NCI-H2196 (cell line): ENCODE results near the gene ZNF587B.
"Not testable (repeated sequence)": the region's sequence is repeated elsewhere in the genome, so short reads cannot be mapped to it uniquely, and the experiment has no call there.

Source experiments
- DNase-seq: peaks from one replicate; lab custom pipeline; 2025; ENCODE audit not compliant: unreplicated experiment; lab: John Stamatoyannopoulos, UW

ZNF587B gene

DNA sequence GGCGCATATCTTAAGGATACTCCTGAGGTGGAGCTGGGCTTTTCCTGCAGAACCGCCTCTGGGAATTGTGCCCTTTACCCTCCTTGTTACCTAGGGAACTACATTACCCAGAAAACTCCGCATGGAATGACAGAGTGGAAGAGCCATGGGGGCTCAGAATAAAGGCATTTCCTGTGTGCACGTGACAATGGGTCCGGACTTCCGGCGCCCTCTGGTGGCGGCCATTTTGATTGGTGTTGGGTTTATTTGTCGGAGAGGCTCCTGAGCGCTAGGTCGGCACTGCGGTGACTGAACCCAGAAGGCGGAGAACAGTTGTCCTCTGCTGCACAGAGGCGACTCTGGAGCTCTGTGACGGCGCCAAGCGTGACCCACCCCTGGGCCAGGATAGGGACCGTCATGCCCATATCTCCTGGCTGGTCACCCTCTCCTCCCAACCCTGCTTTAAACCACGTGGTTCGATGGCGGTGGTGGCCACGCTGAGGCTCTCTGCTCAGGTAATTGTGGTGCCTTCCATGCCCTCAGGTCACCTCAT, at the start of gene ZNF587B:
Gene ZNF587B, plus strand, starts transcription at position 229 of the 532 bp plus-strand sequence. Its CDS starts 230 bp downstream, at position 459.
- no peak for DNase-seq

DNA sequence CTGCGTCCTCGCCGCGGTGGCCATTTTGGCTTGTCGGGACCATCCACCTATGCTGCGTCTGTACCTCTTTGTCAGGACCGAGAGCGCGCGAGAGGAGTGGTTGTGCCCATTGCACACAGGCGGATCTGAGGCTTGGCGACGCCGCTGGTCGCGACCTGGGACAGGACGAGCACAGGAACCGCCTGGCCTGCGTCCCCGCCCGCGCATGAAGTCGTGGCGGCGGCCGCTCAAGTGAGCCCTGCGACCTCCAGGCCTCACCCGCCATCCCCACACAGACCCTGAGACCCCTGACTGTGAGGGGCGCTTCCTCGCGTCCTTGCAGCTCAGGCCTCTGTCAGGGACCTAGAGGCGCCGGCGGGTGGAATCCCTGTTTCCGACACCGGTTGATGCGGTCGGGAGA, 43.8 kb upstream of the ZNF587B start:
- DNase-seq, result no peak

DNA sequence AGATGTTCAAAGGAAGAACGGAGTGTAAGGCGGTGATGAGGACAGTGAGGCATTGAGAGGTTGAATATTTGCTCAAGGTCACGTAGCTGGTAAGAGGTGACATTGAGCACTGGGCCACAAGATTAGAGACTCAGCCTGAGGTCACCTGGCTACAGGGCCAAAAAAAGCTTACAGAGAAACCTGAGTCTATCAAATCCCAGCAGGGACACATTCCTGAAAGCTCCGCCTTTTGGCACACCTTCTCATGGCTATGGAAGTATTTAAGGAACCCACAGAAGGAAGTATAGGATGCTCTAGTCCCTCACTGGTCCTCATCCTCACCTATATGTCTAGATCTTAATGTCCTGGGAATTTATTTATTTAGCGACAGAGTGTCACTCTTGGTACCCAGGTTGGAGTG, 43.2 kb upstream of the ZNF587B start:
- DNase-seq, result no peak

DNA sequence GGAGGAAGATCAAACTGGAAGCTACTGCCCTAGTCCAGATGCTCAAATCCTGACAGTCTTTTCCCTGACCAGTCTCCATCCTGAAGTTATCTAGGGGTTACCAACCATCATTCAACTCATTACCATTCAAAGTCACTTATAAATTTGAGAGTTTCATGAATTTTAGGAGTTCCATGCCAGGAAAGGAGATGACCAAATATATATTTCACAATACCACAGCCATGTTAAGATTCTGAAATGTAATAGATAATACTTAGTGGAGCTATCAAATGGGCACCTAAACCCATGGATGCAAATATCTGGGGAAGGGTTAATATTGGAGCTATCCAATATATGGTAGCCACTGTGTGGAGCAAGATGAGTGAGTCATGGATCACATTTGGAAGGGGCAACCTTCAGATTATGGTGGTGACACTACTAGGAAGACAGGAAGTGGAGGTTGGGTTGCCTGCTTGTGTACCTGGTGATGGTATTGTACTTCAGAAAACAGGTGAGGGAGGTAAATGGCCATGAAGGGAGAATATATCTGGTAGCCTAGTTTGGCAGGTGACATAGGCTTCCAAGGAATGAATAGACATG, 41.9 kb upstream of the ZNF587B start:
- DNase-seq, result no peak

DNA sequence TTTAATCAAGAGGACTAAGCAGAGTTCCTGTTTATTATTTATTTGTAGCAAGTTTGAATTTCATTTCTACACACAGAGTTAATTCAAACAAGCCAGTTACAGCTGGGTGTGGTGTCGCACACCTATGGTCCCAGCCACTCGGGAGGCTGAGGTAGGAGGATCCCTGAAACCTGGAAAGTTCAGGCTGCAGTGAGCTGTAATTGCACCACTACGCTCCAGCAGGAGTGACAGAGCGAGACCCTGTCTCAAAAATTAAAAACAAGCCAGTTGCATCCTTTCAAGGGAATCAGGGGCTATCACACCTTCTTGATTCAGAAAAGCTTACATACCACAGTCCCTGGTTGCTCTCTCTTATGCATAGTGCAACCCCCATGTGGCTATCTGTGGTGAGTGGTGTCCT, 40.8 kb upstream of the ZNF587B start:
- DNase-seq, result no peak

DNA sequence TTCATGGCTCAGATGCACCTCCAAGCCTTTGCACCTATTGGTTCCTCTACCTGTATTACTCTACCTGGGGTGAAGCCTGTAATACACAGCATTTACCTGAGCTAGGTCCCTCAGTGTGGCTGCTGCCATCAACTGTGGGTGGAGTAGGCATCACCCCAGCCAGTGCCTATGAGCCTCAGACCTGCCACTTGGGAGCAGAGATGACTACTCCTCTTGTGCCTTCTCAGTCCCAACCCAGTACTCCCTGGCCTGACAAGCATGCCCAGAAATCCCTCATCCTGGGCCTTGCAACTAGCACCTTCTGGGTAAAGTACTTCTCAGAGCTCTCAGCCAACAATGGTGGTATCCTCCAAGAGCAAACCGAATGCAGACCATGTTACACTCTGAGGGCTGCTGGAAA, 33.5 kb upstream of the ZNF587B start:
- DNase-seq, result not testable (repeated sequence)

DNA sequence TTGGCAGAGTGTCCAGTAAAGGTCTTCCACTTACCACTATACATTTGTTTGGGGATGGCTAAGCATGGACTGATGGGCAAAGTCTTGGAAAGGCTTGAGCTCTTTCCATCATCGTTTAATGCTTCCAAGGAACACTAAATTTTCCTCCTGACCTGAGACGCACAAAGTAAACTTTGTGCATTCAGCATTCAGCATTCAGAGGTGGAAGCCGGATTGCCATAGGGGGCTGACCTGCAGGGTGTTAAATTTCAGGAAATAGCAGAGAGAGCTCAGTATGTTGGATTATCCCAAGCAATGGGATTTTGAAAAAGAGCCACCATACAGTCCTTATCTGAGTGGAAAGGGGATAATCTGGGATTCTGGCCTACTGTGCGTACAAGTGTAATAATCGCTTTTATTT, 29.4 kb upstream of the ZNF587B start:
- no peak for DNase-seq

DNA sequence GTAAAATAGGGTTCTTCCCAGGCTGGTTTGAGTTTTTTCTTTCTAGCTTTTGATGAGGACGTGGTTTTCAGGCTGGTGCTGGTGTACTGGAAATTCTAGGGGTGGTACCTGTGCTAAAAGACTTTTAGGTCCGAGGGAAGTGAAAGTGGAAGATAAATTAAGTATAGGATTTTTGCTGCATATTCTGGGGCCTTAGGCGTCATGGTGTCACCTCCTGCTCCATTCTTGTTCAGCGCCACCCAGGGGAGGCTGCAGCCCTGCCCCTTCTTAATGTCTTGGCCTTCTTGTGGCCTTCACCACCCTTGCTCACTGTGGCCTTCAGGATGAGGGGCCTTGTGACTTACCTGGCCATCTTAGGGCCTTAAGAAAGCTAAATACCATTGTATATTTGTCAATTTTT, 27.8 kb upstream of the ZNF587B start:
- DNase-seq, result no peak

DNA sequence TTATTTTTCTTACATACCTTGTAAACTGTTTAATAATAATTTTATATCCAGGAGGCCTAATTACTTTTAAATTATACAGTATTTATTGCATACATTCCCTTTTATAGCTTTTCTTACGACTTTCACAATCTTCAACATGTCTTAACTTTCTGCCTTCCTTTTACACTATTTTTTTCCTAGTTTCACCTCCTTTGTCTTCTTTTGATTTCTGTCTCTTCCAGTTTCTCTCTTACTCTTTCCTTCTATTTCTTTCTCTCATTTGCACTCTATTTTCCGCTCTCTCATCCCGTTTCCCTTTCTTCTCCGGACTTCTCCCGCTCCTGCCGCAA, 26.9 kb upstream of the ZNF587B start:
- no peak for DNase-seq

DNA sequence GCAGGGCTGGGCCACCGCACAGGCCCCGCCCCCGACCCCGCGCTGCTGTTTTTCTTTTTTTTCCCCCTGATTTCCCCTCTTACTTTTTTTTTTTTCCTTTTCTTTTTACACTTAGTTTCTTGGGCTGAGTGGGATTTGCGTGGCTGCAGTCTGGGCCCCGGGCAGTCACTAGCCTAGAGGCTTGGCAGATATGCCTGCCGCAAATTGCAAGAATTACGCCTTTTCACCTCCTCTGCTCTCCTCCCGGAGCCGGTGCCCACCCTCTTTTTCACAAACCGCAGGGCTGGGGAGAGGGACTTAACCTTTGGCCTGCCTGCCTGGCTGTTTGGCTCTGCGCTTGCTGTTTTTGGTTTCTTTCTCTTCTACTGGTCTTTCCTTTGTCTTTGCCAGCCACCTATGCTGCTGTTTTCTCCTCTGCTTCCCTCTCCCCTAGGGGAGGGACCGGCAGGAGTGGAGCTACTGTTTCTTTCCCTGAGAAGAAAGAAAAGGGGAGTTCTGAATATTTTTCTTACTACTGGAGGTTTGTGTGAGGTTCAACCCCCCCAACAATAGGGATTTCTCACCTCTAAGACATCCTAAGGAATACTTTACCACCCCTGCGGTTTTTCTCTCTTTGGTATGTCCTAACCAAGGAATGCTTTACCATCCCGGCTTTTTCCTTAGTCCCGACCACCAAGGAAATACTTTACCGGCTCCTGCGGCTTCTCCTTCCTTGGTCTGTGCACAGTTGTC, 26.3 kb upstream of the ZNF587B start:
- no peak for DNase-seq

DNA sequence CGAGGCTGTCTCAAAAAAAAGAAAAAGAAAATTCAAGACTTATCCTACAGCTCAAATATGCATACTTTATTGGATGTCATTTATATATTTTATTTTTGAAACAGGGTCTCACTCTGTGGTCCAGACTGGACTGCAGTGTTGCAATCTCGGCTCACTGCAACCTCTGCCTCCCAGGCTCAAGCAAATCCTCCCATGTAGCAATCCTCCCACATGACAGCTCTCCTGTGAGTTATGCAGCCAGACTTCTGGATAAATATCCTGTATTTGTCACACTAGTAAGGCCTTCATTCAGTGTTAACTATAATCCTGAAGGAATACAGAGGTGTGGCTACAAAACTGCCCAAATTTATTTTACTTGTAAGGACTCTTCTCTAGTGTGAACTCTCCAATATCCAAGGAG, 22.6 kb upstream of the ZNF587B start:
- no peak for DNase-seq

DNA sequence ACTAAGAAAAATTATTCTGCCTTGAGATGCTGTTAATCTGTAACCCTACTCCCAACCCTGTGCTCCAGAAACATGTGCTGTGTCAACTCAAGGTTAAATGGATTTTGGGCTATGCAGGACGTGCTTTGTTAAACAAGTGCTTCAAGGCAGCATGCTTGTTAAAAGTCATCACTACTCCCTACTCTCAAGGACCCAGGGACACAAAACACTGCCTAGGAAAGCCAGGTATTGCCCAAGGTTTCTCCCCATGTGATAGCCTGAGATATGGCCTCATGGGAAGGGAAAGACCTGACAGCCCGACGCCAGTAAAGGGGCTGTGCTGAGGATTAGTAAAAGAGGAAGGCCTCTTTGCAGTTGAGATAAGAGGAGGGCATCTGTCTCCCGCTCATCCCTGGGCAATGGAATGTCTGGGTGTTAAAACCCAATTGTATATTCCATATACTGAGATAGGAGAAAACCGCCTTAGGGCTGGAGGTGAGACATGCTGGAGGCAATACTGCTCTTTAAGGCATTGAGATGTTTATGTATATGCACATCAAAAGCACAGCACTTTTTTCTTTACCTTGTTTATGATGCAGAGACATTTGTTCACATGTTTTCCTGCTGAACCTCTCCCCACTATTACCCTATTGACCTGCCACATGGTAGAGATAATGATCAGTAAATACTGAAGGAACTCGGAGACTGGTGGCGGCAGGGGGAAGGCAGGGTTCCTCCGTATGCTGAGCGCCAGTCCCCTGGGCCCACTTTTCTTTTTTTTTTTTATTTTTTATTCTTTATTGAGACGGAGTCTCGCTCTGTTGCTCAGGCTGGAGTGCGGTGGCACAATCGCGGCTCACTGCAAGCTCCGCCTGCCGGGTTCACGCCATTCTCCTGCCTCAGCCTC, 19.4 kb upstream of the ZNF587B start:
- DNase-seq, result not testable (repeated sequence)

DNA sequence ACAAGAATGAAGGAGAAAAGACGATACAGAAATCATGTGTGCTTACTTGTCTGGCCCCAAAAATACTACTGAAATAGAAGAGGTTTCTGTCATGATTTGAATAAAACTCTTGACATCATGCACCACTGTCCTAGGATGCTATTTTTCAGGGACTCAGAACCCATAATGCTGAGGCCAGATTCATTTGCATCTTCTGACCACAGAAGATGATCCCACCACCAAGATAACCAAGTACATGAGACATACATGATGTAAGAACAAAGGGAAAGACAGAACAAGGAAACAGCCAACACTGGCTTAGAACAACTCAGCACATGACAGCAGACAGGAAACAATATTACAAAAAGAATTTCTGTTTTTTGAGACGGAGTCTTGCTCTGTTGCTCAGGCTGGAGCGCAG, 17.9 kb upstream of the ZNF587B start:
- no peak for DNase-seq

DNA sequence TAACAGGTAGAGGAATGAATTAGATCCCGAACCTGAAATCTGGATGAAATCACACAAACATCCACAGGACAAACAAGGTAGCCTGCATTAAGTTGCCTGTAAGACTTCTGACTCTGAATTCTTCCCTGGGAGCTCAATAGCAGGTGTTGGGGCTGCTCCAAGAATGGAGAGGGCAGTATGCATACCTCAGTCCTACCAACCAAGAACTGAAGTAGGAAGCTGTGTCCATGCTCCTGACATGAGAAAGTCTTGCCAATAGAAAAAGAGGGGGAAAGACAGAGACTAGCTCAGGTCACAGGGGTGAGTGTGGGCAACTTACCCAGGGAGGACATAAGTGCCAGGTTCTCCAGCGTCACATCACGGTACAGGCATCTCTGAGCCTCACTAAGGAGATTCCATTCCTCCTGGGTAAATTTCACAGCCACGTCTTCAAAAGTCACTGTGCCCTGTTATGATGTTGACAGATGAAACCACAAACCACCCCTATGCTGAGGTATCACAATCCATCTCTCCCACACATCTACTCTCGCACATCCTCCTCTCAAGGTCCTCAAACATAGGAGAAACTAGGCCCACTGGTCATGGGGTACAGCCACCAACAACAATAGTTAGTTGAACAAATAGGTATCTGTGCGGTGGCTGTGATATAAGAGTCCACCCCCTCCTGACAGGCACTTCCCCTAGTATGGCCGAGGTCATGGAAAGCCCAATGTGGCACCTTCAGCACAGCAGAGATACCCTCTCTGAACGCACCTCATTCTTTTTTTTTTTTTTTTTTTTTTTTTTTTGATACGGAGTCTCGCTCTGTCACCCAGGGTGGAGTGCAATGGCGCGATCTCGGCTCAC, 16.9 kb upstream of the ZNF587B start:
- DNase-seq, result not testable (repeated sequence)

DNA sequence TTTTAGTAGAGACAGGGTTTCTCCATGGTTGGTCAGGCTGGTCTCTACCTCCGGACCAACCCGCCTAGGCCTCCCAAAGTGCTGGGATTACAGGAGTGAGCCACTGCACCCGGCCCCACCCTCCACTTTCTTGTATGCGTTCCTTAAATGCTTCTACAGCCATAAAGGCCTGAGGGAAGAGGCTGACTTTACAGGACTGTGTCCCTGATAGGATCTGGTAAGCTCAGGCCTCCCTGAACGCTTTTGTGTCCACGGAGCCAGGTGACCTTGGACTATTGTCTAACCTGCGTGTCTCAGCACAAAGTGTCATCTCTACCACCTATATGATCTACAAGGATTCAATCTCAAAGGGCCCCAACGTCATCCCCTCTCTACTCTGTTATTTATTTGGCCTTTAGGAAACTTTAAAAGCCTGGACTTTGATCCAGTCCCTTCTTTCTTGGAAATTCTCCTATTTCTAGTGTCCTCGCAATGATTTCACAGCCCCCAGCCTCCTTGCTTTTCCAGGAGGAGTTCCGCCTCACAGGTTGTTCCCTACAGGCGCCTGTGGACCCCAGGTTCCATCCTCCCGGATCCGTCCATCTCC, 16.1 kb upstream of the ZNF587B start:
- no peak for DNase-seq

DNA sequence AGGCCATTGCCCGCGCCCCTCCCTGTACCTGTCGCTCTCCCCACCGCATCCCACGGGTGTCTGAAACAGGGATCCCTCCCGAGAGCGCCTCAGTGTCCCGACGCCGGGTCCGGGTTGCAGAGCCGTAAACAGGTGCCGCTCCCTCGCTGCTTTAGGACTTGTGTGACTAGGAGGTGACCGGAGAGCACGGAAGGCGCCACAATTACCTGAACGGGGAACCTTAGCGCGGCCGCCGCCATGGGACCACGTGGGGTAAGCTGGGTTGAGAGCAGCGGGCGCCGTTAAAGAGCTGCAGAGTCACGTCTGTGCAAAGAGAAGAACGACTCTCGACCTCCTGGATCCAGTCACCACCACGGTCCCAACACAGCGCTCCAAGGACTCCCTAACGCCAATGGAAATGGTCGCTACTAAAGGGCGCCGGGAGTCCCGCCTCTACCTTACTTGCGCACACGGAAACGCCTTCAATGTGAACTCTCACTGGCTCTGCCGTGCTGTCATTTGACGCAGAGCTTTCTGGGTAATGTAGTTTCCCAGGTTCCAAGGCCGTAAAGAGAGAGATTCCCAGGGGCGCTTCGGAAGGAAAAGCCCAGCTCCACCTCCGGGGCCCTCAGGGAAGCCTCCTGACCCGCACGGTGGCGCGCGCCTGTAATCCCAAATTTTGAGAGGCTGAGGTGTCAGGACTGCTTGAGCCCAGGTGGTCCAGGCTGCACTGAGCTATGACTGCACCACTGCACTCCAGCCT, 15.4 kb upstream of the ZNF587B start, which contains the start of gene ZNF552:
Gene ZNF552, minus strand, starts transcription at position 409 of the 742 bp plus-strand sequence. Its CDS starts 170 bp downstream, at position 239.
- DNase-seq, result peak; percentile 97

DNA sequence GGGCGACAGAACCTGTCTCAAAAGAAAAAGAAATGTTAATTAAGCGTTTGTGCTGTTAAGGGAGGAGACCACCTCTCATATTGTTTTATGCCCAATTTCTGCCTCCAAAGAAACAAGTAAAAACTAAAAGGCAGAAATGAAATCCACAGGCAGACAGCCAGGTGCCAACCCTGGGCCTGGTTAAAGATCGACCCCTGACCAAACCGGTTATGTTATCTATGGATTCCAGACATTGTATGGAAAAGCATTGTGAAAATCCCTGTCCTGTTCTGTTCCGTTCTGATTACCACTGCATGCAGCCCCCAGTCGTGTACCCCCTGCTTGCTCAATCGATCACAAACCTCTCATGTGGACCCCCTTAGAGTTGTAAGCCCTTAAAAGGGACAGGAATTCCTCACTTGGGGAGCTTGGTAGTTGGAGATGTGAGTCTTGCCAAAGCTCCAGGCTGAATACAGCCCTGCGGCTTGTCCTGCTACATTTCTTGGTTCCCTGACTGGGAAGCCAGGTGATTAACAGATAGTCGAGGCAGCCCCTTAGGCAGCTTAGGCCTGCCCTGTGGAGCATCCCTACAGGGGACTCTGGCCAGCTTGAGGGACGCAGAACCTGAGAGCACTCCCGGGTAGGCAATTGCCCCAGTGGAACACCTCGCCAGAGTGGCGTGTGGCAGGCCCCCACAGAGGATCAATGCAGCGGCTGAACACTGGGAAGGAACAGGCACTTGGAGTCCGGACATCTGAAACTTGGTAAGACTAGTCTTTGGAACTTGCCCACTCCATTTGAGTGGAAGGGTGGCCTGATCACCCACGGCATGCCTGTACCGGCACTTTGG, 14.6 kb upstream of the ZNF587B start:
- DNase-seq, result no peak

DNA sequence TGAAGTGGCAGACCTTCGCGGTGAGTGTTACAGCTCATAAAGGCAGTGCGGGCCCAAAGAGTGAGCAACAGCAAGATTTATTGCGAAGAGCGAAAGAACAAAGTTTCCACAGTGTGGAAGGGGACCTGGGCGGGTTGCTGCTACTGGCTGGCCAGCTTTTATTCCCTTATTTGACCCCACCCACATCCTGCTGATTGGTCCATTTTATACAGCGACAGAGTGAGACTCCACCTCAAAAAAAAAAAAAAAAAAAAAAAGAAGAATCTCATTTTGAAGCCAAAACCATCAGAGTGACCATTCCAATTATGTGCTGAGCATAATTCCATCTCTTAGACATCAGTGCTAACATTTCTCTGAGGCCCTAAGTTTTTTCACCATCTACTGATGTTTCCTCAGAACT, 13.4 kb upstream of the ZNF587B start:
- no peak for DNase-seq

DNA sequence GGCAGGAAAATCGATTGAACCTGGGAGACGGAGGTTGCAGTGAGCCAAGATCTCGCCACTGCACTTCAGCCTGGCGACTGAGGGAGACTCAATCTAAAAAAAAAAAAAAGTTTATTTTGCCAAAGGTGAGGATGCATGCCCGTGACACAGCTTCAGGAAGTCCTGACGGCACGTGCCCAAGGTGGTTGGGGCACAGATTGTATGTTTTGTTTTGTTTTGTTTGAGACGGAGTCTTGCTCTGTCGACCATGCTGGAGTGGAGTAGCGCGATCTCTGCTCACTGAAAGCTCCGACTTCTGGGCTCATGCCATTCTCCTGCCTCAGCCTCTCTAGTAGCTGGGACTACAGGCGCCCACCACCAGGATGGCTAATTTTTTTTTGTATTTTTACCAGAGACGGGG, 12.1 kb upstream of the ZNF587B start:
- no peak for DNase-seq
